Measurements from ENCODE around the gene CYP2C8.
"Not testable (repeated sequence)": the region's sequence is repeated elsewhere in the genome, so short reads cannot be mapped to it uniquely, and the experiment has no call there.

The CYP2C8 gene

DNA sequence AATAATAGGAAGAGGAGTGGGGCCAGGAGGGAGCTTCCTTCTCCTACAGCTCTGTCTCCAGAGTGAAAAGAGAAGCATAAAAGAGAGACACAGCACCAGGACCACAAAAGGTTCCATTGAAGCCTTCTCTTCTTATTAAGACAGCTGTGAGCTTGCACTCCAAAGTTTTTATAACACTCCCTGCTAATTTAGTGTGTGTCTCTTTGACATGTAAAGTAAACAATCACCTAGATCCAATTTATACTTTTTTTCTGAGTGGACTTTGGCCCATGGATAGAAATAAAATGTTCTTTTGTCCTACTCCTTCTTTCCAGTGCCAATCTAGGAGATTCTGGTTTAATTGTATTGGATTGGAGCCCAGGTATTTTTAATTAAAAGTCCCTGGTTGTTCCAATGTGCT, at the start of gene CYP2C8:
Gene CYP2C8 (minus strand): TSS at position 212 of the 400 bp plus-strand sequence. CDS start 95 bp downstream, at position 117.
- H3K27me3 ChIP-seq (ENCODE audit: control insufficient read depth in 5 of 5, insufficient read depth in 4 of 5, low read length in 5 of 5), result no peaks in the 10 kb centered on the region
- H3K4me1 ChIP-seq (ENCODE audit: control insufficient read depth in 5 of 5, insufficient read depth in 5 of 5, low read length in 5 of 5), result no peaks in the 10 kb centered on the region
- no peak within 1 kb of the TSS for H3K9ac ChIP-seq (ENCODE audit: low read length in 5 of 5)
- no peaks in the 10 kb centered on the region for H3K9me3 ChIP-seq (ENCODE audit: control insufficient read depth in 5 of 5, low read length in 5 of 5)
- H3K27ac ChIP-seq (ENCODE audit: low read depth, low read length), result no peak within 1 kb of the TSS
- H3K36me3 ChIP-seq (ENCODE audit: control insufficient read depth in 5 of 5, insufficient read depth in 5 of 5, low read length in 5 of 5), result no peaks in the 10 kb centered on the region
- H3K4me3 ChIP-seq (ENCODE audit: low read depth in 1 of 5, low read length in 5 of 5), result no peak within 1 kb of the TSS

DNA sequence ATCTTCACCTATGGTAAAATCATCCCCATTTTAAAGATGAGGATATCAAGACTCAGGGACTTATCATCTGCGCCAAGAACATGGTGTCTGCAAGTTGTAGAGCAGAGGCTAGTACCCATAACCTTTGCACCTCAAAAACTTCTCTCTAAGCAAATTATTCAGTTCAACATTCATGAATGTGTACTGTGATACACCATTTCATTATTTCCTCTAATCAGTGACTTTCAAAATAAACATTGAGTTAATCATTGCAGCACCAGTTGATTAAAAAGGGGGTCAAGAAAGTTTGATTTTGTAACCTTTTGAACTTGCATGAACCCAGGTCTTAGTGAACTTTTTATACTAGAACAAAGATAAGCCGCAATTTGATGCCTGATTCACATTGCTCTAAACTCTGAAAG, 47.6 kb upstream of the CYP2C8 start:
- Histone ChIP-seq H3K4me3 (ENCODE audit: low read depth in 1 of 5, low read length in 5 of 5) (no peak overlapping the region), H3K36me3 (ENCODE audit: control insufficient read depth in 5 of 5, insufficient read depth in 5 of 5, low read length in 5 of 5) (no peaks in the 10 kb centered on the region), H3K4me1 (ENCODE audit: control insufficient read depth in 5 of 5, insufficient read depth in 5 of 5, low read length in 5 of 5) (no peaks in the 10 kb centered on the region), H3K27me3 (ENCODE audit: control insufficient read depth in 5 of 5, insufficient read depth in 4 of 5, low read length in 5 of 5) (no peaks in the 10 kb centered on the region), H3K9ac (ENCODE audit: low read length in 5 of 5) (no peak overlapping the region), H3K27ac (ENCODE audit: low read depth, low read length) (no peak overlapping the region), H3K9me3 (ENCODE audit: control insufficient read depth in 5 of 5, low read length in 5 of 5) (peaks cover 0 to 21% (median 7%) of the 10 kb centered on the region in 5 donors)

DNA sequence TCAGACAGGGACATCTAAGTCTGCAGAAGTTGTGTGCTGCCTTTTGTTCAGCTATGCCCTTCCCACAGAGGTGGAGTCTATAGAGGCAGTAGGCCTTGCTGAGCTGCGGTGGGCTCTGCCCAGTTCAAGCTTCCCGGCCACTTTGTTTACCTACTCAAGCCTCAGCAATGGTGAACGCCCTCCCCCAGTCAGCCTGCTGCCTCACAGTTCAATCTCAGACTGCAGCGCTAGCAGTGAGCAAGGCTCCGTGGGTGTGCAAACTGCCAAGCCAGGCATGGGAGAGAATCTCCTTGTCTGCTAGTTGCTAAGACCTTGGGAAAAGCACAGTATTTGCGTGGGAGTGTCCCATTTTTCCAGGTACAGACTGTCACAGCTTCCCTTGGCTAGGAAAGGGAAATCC, 41.5 kb upstream of the CYP2C8 start:
- H3K9me3 ChIP-seq (ENCODE audit: control insufficient read depth in 5 of 5, low read length in 5 of 5); H3K9ac ChIP-seq (ENCODE audit: low read length in 5 of 5); H3K27me3 ChIP-seq (ENCODE audit: control insufficient read depth in 5 of 5, insufficient read depth in 4 of 5, low read length in 5 of 5); H3K4me1 ChIP-seq (ENCODE audit: control insufficient read depth in 5 of 5, insufficient read depth in 5 of 5, low read length in 5 of 5); H3K4me3 ChIP-seq (ENCODE audit: low read depth in 1 of 5, low read length in 5 of 5); H3K27ac ChIP-seq (ENCODE audit: low read depth, low read length); H3K36me3 ChIP-seq (ENCODE audit: control insufficient read depth in 5 of 5, insufficient read depth in 5 of 5, low read length in 5 of 5): not testable (repeated sequence)

DNA sequence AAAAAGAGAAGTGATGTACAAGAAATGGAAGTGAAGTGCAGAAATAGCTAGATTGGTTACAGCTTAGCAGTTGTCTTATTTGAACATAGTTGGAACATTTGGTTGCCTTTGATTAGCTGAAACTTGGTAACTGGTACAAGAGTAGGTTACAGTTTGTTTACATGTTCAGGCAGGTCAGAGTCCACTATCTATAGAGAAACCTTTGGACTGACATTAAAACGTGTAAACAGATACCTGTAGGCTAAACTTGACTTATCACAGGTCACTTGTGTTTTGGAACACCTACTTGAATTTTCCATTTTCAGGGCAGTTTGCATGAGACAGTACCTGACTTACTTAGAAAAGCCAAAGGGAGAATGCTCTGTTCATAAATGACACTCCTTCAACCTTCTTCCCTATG, 28.5 kb upstream of the CYP2C8 start:
- Histone ChIP-seq H3K4me3 (ENCODE audit: low read depth in 1 of 5, low read length in 5 of 5) (no peak overlapping the region), H3K27ac (ENCODE audit: low read depth, low read length) (no peak overlapping the region), H3K9me3 (ENCODE audit: control insufficient read depth in 5 of 5, low read length in 5 of 5) (no peaks in the 10 kb centered on the region), H3K4me1 (ENCODE audit: control insufficient read depth in 5 of 5, insufficient read depth in 5 of 5, low read length in 5 of 5) (no peaks in the 10 kb centered on the region), H3K27me3 (ENCODE audit: control insufficient read depth in 5 of 5, insufficient read depth in 4 of 5, low read length in 5 of 5) (no peaks in the 10 kb centered on the region), H3K36me3 (ENCODE audit: control insufficient read depth in 5 of 5, insufficient read depth in 5 of 5, low read length in 5 of 5) (no peaks in the 10 kb centered on the region), H3K9ac (ENCODE audit: low read length in 5 of 5) (no peak overlapping the region)

DNA sequence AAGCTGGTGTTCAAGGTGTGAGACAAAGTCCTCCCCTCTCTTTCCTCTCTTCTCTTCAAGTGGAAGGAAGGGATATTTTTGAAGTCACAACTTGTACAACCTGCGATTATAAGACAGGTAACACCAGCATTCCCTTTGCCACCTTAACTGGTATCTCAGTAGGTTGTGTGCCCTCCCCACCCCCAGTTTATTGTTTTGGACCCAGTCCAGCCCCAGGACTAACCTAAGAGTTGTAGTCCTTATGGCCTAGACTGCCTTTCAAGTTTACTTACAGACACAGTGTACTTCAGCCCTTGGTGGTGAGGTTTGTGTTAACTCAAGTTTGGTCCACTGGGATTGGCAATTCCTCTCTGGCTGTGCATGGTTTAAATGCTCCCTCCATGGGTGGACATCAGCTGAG, 26.8 kb upstream of the CYP2C8 start:
- Histone ChIP-seq H3K4me3 (ENCODE audit: low read depth in 1 of 5, low read length in 5 of 5) (no peak overlapping the region), H3K27me3 (ENCODE audit: control insufficient read depth in 5 of 5, insufficient read depth in 4 of 5, low read length in 5 of 5) (no peaks in the 10 kb centered on the region), H3K36me3 (ENCODE audit: control insufficient read depth in 5 of 5, insufficient read depth in 5 of 5, low read length in 5 of 5) (no peaks in the 10 kb centered on the region), H3K9ac (ENCODE audit: low read length in 5 of 5) (no peak overlapping the region), H3K9me3 (ENCODE audit: control insufficient read depth in 5 of 5, low read length in 5 of 5) (no peaks in the 10 kb centered on the region), H3K27ac (ENCODE audit: low read depth, low read length) (no peak overlapping the region), H3K4me1 (ENCODE audit: control insufficient read depth in 5 of 5, insufficient read depth in 5 of 5, low read length in 5 of 5) (no peaks in the 10 kb centered on the region)

DNA sequence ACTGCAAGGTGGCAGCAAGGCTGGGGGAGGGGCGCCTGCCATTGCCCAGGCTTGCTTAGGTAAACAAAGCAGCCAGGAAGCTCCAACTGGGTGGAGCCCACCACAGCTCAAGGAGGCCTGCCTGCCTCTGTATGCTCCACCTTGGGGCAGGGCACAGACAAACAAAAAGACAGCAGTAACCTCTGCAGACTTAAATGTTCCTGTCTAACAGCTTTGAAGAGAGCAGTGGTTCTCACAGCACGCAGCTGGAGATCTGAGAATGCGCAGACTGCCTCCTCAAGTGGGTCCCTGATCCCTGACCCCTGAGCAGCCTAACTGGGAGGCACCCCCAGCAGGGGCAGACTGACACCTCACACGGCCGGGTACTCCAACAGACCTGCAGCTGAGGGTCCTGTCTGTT, 10.3 kb upstream of the CYP2C8 start:
- H3K27me3 ChIP-seq (ENCODE audit: control insufficient read depth in 5 of 5, insufficient read depth in 4 of 5, low read length in 5 of 5); H3K27ac ChIP-seq (ENCODE audit: low read depth, low read length); H3K9me3 ChIP-seq (ENCODE audit: control insufficient read depth in 5 of 5, low read length in 5 of 5); H3K36me3 ChIP-seq (ENCODE audit: control insufficient read depth in 5 of 5, insufficient read depth in 5 of 5, low read length in 5 of 5); H3K4me3 ChIP-seq (ENCODE audit: low read depth in 1 of 5, low read length in 5 of 5); H3K4me1 ChIP-seq (ENCODE audit: control insufficient read depth in 5 of 5, insufficient read depth in 5 of 5, low read length in 5 of 5); H3K9ac ChIP-seq (ENCODE audit: low read length in 5 of 5): not testable (repeated sequence)

DNA sequence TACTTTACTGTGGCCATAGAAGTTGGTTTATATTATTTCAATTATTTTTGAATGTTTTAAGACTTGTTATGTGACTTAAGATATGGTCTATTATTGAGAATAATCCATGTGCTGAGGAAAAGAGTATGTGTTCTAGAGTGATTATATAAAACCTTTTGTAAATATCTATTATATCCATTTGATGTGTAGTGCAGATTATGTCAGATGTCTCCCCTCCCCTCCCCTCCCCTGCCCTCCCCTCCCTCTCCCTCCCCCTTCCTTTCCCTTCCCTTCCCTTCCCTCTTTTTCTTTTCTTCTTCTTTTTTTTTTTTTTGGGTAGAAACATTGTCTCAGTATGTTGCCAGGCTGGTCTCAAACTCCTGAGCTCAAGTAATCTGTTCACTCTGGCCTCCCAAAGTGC, 8.3 kb upstream of the CYP2C8 start:
- Histone ChIP-seq H3K4me1 (ENCODE audit: control insufficient read depth in 5 of 5, insufficient read depth in 5 of 5, low read length in 5 of 5) (no peaks in the 10 kb centered on the region), H3K27me3 (ENCODE audit: control insufficient read depth in 5 of 5, insufficient read depth in 4 of 5, low read length in 5 of 5) (no peaks in the 10 kb centered on the region), H3K27ac (ENCODE audit: low read depth, low read length) (no peak overlapping the region), H3K4me3 (ENCODE audit: low read depth in 1 of 5, low read length in 5 of 5) (no peak overlapping the region), H3K9ac (ENCODE audit: low read length in 5 of 5) (no peak overlapping the region), H3K9me3 (ENCODE audit: control insufficient read depth in 5 of 5, low read length in 5 of 5) (no peaks in the 10 kb centered on the region), H3K36me3 (ENCODE audit: control insufficient read depth in 5 of 5, insufficient read depth in 5 of 5, low read length in 5 of 5) (no peaks in the 10 kb centered on the region)

DNA sequence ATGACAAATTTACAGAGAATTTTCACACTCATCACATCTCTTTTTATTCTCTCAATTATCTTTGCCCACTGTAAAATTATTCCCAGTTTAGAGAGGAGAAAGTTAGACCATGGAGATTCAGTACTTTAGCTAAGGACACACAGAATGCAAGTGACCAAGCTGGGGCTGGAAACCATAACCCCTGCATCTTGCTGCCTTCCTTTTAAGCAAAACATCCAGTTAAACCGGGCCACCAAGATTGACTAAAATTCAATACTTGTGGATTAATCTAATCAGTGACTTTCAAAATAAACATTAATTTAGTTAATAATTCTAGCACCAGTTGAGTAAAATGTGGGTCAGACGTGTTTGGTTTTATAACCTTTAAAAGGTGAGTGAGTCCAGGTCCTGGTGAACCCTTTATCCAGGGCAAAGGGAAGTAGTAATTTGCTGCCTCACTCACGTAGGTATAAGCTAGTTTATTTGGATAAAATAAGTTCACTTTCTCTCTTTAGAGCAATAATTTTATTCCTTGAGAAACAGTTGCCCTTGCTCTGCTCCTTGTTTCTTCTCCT, 1.9 kb upstream of the CYP2C8 start:
- H3K27ac ChIP-seq (ENCODE audit: low read depth, low read length), result no peak overlapping the region

DNA sequence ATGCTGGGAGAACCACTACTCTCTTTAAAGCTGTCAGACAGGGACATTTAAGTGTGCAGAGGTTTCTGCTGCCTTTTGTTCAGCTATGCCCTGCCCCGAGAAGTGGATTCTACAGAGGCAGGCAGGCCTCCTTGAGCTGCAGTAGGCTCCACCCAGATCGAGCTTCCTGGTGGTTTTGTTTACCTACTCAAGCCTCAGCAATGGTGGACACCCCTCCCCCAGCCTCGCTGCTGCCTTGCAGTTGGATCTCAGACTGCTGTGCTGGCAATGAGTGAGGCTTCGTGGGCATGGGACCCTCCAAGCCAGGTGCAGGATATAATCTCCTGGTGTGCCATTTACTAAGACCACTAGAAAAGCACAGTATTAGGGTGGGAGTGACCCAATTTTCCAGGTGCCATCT, 5.2 kb downstream of the CYP2C8 start:
- H3K9me3 ChIP-seq (ENCODE audit: control insufficient read depth in 5 of 5, low read length in 5 of 5); H3K36me3 ChIP-seq (ENCODE audit: control insufficient read depth in 5 of 5, insufficient read depth in 5 of 5, low read length in 5 of 5); H3K9ac ChIP-seq (ENCODE audit: low read length in 5 of 5); H3K27ac ChIP-seq (ENCODE audit: low read depth, low read length); H3K4me1 ChIP-seq (ENCODE audit: control insufficient read depth in 5 of 5, insufficient read depth in 5 of 5, low read length in 5 of 5); H3K27me3 ChIP-seq (ENCODE audit: control insufficient read depth in 5 of 5, insufficient read depth in 4 of 5, low read length in 5 of 5); H3K4me3 ChIP-seq (ENCODE audit: low read depth in 1 of 5, low read length in 5 of 5): not testable (repeated sequence)

More for the DNA sequence above, 1.9 kb upstream of the CYP2C8 start:
- no peaks in the 10 kb centered on the region for H3K4me1 ChIP-seq (ENCODE audit: control insufficient read depth in 5 of 5, insufficient read depth in 5 of 5, low read length in 5 of 5)
- no peaks in the 10 kb centered on the region for H3K36me3 ChIP-seq (ENCODE audit: control insufficient read depth in 5 of 5, insufficient read depth in 5 of 5, low read length in 5 of 5)
- no peak overlapping the region for H3K9ac ChIP-seq (ENCODE audit: low read length in 5 of 5)
- no peaks in the 10 kb centered on the region for H3K9me3 ChIP-seq (ENCODE audit: control insufficient read depth in 5 of 5, low read length in 5 of 5)
- no peak overlapping the region for H3K4me3 ChIP-seq (ENCODE audit: low read depth in 1 of 5, low read length in 5 of 5)
- H3K27me3 ChIP-seq (ENCODE audit: control insufficient read depth in 5 of 5, insufficient read depth in 4 of 5, low read length in 5 of 5), result no peaks in the 10 kb centered on the region

DNA sequence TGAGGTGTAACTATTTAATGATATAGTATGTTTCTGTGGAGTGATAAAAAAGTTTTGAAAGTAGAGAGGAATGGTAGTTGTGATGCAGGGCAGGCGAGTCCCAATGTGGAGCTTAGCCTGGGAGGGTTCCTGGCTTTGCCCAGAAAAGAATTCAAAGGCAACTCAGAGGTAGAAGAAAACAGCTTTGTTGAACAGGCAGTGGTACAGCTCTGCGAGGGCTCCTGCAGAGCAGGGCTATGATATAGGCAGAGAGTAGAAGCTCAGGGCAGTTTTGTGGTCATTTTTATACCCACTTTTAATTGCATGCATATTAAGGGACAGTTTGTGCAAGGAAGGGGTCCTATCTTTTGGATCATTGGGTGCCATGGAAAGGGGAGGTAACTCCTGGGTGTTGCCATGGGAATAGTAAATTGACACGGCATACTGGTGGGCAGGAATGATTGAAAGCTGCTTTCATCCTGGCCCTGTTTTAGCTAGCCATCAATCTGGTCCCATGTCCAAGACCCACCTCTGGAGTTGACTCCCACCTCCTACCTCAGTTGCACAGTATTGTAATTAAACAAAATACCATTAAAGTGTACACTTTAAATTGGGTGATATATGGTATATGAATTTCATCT, 12.4 kb downstream of the CYP2C8 start:
- no peaks in the 10 kb centered on the region for H3K9me3 ChIP-seq (ENCODE audit: control insufficient read depth in 5 of 5, low read length in 5 of 5)
- H3K4me1 ChIP-seq (ENCODE audit: control insufficient read depth in 5 of 5, insufficient read depth in 5 of 5, low read length in 5 of 5), result no peaks in the 10 kb centered on the region
- no peak overlapping the region for H3K27ac ChIP-seq (ENCODE audit: low read depth, low read length)
- H3K27me3 ChIP-seq (ENCODE audit: control insufficient read depth in 5 of 5, insufficient read depth in 4 of 5, low read length in 5 of 5), result no peaks in the 10 kb centered on the region
- H3K4me3 ChIP-seq (ENCODE audit: low read depth in 1 of 5, low read length in 5 of 5), result no peak overlapping the region
- peaks cover 0 to 3% (median 0%) of the 10 kb centered on the region in 5 donors for H3K36me3 ChIP-seq (ENCODE audit: control insufficient read depth in 5 of 5, insufficient read depth in 5 of 5, low read length in 5 of 5)
- H3K9ac ChIP-seq (ENCODE audit: low read length in 5 of 5), result no peak overlapping the region
